RWPE2 (cell line): Measurements from ENCODE around the gene KLK8.

Experiments
- ATAC-seq: fragments of 200-7000 bp; cut with Tn5 transposase; 3 replicates; pipeline ENCODE4 v1.9.1; 2021; ENCODE audit warnings: low read depth
- DNase-seq: peaks from one replicate; pipeline ENCODE4 v3.0.0-alpha.2; 2020; ENCODE audit warnings: low spot score
- H3K27ac ChIP-seq: fragments of 450-650 bp; 2 replicates; pipeline ENCODE4 v1.5.1; 2017; ENCODE audit warnings: mild to moderate bottlenecking; ENCODE audit not compliant: poor library complexity, severe bottlenecking
- H3K27me3 ChIP-seq: fragments of 250-450 bp; sonication (Bioruptor Pico); 2 replicates; pipeline ENCODE4 v1.5.1; 2021; ENCODE audit warnings: mild to moderate bottlenecking, moderate library complexity; ENCODE audit not compliant: insufficient read depth, poor library complexity, severe bottlenecking
- H3K36me3 ChIP-seq: fragments of 250-450 bp; sonication (Bioruptor Pico); 2 replicates; pipeline ENCODE4 v1.5.1; 2020; ENCODE audit warnings: low read depth, mild to moderate bottlenecking, moderate library complexity
- H3K4me1 ChIP-seq: fragments of 250-450 bp; sonication (Bioruptor Pico); 2 replicates; pipeline ENCODE4 v1.5.1; 2021; ENCODE audit warnings: mild to moderate bottlenecking, moderate library complexity; ENCODE audit not compliant: insufficient read depth, poor library complexity, severe bottlenecking
- H3K4me3 ChIP-seq: fragments of 250-450 bp; sonication (Bioruptor Pico); 2 replicates; pipeline ENCODE4 v1.5.1; 2021; ENCODE audit warnings: mild to moderate bottlenecking, moderate library complexity; ENCODE audit not compliant: severe bottlenecking
- H3K9me3 ChIP-seq: fragments of 250-450 bp; sonication (Bioruptor Pico); 2 replicates; pipeline ENCODE4 v1.5.1; 2021; ENCODE audit warnings: mild to moderate bottlenecking, moderate library complexity; ENCODE audit not compliant: severe bottlenecking
- TF ChIP-seq, protein P1 (sequence below): fragments of 450-650 bp; IDR thresholded peaks from one replicate; pipeline ENCODE4 v1.5.1; 2017; ENCODE audit warnings: mild to moderate bottlenecking, moderate library complexity; ENCODE audit not compliant: poor library complexity, severe bottlenecking

KLK8 gene, protein sequence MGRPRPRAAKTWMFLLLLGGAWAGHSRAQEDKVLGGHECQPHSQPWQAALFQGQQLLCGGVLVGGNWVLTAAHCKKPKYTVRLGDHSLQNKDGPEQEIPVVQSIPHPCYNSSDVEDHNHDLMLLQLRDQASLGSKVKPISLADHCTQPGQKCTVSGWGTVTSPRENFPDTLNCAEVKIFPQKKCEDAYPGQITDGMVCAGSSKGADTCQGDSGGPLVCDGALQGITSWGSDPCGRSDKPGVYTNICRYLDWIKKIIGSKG

DNA sequence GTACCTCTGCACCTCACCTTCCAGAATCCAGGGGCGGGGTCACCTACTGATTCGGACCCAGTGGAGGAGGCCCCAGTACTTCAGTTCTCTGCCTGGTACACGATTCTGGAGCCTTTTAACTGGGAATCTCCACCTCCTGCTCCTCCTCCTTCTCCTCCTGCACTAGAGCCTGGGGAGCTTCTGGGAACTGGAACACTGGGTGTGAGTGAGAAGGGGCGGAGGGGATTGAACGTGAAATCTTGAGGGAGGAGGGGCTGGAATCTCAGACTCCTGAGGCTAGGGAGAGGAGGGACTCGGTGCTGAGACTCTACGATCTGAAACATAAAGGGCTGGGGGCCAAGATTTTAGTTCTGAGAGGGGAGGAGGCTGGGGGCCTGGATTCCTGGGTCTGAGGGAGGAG lies at the start of gene KLK8:
Gene KLK8, minus strand, starts transcription at position 90 of the 400 bp plus-strand sequence. CDS start 437 bp downstream, outside the sequence.
- Histone ChIP-seq H3K4me1 (peaks cover 3% of the 10 kb centered on the region), H3K36me3 (no peaks in the 10 kb centered on the region), H3K4me3 (peak within 1 kb of the TSS; percentile 21), H3K9me3 (no peaks in the 10 kb centered on the region), H3K27me3 (peaks cover 5% of the 10 kb centered on the region), H3K27ac (no peak within 1 kb of the TSS)
- ATAC-seq (0 out of 3 replicates have a peak, but pooled peaks have one; percentile 33), DNase-seq (no peak)
- TF ChIP-seq, protein P1, sequence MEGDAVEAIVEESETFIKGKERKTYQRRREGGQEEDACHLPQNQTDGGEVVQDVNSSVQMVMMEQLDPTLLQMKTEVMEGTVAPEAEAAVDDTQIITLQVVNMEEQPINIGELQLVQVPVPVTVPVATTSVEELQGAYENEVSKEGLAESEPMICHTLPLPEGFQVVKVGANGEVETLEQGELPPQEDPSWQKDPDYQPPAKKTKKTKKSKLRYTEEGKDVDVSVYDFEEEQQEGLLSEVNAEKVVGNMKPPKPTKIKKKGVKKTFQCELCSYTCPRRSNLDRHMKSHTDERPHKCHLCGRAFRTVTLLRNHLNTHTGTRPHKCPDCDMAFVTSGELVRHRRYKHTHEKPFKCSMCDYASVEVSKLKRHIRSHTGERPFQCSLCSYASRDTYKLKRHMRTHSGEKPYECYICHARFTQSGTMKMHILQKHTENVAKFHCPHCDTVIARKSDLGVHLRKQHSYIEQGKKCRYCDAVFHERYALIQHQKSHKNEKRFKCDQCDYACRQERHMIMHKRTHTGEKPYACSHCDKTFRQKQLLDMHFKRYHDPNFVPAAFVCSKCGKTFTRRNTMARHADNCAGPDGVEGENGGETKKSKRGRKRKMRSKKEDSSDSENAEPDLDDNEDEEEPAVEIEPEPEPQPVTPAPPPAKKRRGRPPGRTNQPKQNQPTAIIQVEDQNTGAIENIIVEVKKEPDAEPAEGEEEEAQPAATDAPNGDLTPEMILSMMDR, result no peak

DNA sequence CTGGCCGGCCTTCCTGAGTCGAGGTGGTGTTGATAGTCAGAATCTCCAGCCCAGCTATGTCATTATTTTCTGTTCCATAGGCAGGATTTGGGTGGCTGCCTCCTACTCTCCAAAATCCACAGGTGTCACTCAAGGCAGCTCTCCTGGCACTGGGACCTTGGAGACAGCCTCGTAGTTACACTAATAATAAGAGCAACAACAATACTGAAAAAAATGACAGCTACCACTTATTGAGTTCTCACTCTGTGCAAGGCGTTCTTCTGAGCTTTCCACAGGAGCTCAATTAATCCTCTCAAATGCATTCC lies 45.6 kb upstream of the KLK8 start:
- H3K27ac ChIP-seq, result no peak overlapping the region
- no peak for ATAC-seq
- no peaks in the 10 kb centered on the region for H3K9me3 ChIP-seq
- TF ChIP-seq, protein P1, result no peak
- no peaks in the 10 kb centered on the region for H3K36me3 ChIP-seq
- H3K4me3 ChIP-seq, result no peak overlapping the region
- DNase-seq, result no peak
- no peaks in the 10 kb centered on the region for H3K27me3 ChIP-seq
- no peaks in the 10 kb centered on the region for H3K4me1 ChIP-seq

DNA sequence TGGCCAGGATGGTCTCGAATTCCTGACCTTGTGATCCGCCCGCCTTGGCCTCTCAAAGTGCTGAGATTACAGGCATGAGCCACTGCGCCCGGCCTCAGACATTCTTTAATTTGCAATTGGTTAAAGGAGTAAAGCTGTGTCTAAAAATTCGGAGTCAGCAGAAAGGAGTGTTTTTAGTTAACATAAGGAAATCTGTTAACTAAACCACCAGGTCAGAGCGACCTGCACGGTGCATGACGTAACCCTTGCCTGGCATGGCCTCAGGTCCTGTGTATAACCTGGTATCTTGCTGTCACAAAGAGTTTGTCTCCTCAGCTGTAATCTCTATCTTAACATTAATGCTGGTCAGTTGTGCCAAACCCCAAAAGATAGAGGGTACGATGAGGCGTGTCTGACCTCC lies 42.9 kb upstream of the KLK8 start:
- Histone ChIP-seq H3K9me3 (no peaks in the 10 kb centered on the region), H3K4me3 (no peak overlapping the region), H3K27ac (no peak overlapping the region), H3K27me3 (no peaks in the 10 kb centered on the region), H3K4me1 (no peaks in the 10 kb centered on the region), H3K36me3 (no peaks in the 10 kb centered on the region)
- TF ChIP-seq, protein P1, result no peak
- DNase-seq, result no peak
- no peak for ATAC-seq

DNA sequence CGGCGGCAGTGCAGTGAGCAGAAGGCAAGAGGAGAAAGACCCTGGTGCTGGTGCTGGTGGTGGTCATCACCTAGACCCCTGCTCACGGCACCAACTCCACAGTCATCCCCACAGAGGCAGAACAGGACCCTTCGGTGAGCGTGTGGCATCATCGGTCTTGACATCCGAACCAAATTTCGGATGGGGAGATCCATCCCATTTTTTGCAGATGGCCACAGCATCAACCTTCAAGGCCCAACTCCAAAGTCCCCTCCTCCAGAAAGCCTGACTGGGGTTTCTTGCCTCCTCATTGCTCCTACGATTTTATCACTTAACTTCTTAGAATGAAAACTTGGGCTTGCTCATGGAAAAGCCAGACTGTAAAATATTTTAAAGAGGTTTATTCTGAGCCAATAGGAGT lies 42.1 kb upstream of the KLK8 start:
- TF ChIP-seq, protein P1, result no peak
- H3K27ac ChIP-seq, result no peak overlapping the region
- no peaks in the 10 kb centered on the region for H3K9me3 ChIP-seq
- DNase-seq (no peak), ATAC-seq (no peak)
- no peaks in the 10 kb centered on the region for H3K27me3 ChIP-seq
- no peaks in the 10 kb centered on the region for H3K36me3 ChIP-seq
- no peaks in the 10 kb centered on the region for H3K4me1 ChIP-seq
- H3K4me3 ChIP-seq, result no peak overlapping the region

DNA sequence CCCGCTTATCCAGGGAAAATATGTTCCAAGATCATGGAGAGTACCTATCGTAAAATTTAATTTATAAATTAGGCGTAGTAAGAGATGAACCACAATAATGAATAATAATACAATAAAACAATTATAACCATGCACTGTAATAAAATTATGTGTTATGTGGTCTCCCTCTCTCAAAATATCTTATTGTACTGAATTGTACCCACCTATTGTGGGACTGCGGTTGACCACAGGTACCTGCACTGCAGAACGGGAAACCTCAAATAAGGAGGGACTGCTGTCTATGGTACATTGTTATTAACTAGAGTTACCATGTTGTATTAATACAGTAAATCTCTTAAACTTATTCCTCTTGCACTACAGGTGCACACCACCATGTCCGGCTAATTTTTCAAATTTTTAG lies 38.7 kb upstream of the KLK8 start:
- H3K9me3 ChIP-seq, result no peaks in the 10 kb centered on the region
- no peaks in the 10 kb centered on the region for H3K27me3 ChIP-seq
- H3K4me1 ChIP-seq, result no peaks in the 10 kb centered on the region
- H3K4me3 ChIP-seq, result no peak overlapping the region
- DNase-seq (no peak), ATAC-seq (no peak)
- H3K36me3 ChIP-seq, result no peaks in the 10 kb centered on the region
- TF ChIP-seq, protein P1, result no peak
- H3K27ac ChIP-seq, result no peak overlapping the region
